ENCODE measurements around the gene ZNF772.
"Not testable (repeated sequence)": the region's sequence is repeated elsewhere in the genome, so short reads cannot be mapped to it uniquely, and the experiment has no call there.

DNA sequence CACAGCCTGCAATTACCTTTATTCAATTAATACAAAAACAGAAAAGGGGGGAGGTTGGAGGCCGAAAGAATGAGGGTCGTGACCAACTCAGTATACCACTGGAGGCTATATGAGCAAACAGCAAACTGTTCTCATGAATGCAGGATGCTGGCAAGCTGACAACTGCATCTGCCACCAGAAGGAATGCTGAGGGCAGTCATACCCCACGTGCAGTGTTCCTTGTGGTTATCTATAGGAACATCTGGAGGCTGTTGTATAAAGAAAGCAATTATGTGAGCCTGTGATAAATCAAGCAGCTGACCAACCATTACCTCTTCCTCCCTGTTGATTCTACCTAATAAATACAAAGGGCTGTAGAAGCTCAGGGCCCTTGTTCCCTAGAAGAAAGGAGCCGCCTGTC lies 40.7 kb upstream of the ZNF772 start:
- TF ChIP-seq NFIC (IDR thresholded peaks at IDR 0.05; ENCODE audit: borderline replicate concordance); JUND (IDR thresholded peaks at IDR 0.05): not testable (repeated sequence)
